Measurements from ENCODE around the gene SGCA.

The SGCA gene

DNA sequence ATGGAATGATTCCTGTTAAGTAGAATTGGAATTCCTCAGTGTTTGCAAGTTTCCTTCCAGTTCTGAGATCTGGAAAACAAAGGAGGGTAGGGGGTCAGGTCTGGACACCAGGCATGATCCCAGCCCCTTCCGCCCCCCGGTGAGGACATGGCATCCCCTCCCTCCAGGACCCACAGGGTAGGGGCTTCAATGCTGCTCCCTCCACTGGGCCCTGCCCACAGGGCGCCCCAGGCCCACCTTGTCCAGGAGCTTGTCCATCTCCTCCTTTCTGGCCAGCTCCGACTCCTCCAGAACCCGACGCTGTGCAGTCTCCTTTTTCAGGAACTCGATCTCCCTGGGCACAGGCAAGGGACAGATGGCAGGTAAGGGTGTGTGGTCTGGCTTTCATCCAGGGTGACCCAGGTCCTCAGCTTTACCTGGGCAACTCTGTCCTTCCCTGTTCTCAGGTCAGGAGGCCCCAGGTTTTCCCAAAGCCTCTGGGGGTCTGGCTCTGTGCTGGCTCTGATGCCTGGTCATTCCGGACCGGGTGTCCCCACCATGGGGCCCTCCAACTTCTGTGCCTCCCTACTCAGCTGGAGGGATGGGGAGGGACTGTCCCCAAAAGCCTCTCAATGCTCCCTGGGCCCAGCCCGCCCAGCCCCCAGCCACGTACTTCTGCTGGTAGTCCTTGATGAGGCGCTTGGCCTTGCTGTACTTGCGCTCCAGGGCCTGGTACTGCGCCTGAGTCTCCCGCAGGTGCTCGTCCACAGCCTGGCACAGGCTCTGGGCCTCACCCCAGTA is 30.3 kb upstream of the SGCA start:
- DNase-seq (ENCODE audit: insufficient read length) (no peak), FAIRE-seq (no peak)
- TF ChIP-seq POLR2AphosphoS5 (IDR thresholded peaks at IDR 0.05; ENCODE audit: low read depth, low read length) (no peak), POLR2A (IDR thresholded peaks at IDR 0.05; ENCODE audit: low read depth, low read length) (no peak), TAF1 (IDR thresholded peaks at IDR 0.05; ENCODE audit: borderline replicate concordance, low read depth, low read length) (no peak)

GRCh38 chr17:50136096-50136687 is 29.6 kb upstream of the SGCA start:
- no peak for FAIRE-seq

DNA sequence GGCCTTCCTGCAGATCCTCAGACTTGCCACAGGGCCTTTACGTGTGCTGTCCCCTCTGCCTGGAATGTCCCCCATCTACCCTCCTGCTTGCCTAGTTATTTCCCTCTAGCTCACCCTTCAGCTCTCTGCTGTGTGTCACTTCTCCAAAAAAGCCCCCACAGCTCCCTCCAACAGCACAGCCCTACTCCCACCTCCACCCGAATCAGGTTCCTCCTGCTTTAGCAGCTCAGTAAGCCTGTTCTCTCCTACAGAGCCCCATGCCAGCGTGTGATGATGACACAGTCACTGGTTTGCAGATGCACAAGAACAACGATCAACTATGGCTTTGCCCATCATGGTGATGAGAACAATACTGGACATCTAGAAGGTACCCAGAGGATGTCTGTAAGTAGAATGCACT is 28.8 kb upstream of the SGCA start:
- FAIRE-seq (no peak), DNase-seq (ENCODE audit: insufficient read length) (no peak)
- TF ChIP-seq POLR2AphosphoS5 (IDR thresholded peaks at IDR 0.05; ENCODE audit: low read depth, low read length) (no peak), TAF1 (IDR thresholded peaks at IDR 0.05; ENCODE audit: borderline replicate concordance, low read depth, low read length) (no peak), POLR2A (IDR thresholded peaks at IDR 0.05; ENCODE audit: low read depth, low read length) (no peak)

More at GRCh38 chr17:50136096-50136687, 29.6 kb upstream of the SGCA start:
- TF ChIP-seq POLR2A (IDR thresholded peaks at IDR 0.05; ENCODE audit: low read depth, low read length) (no peak), TAF1 (IDR thresholded peaks at IDR 0.05; ENCODE audit: borderline replicate concordance, low read depth, low read length) (no peak), POLR2AphosphoS5 (IDR thresholded peaks at IDR 0.05; ENCODE audit: low read depth, low read length) (no peak)
- no peak for DNase-seq (ENCODE audit: insufficient read length)

- TF ChIP-seq TAF1 (IDR thresholded peaks at IDR 0.05; ENCODE audit: borderline replicate concordance, low read depth, low read length) = no peak
- TF ChIP-seq POLR2A (IDR thresholded peaks at IDR 0.05; ENCODE audit: low read depth, low read length) = no peak
- TF ChIP-seq POLR2AphosphoS5 (IDR thresholded peaks at IDR 0.05; ENCODE audit: low read depth, low read length) = no peak
- DNase-seq (ENCODE audit: insufficient read length) (no peak), FAIRE-seq (peak; percentile 75)
Observed at GRCh38 chr17:50139185-50139783, 26.5 kb upstream of the SGCA start.

DNA sequence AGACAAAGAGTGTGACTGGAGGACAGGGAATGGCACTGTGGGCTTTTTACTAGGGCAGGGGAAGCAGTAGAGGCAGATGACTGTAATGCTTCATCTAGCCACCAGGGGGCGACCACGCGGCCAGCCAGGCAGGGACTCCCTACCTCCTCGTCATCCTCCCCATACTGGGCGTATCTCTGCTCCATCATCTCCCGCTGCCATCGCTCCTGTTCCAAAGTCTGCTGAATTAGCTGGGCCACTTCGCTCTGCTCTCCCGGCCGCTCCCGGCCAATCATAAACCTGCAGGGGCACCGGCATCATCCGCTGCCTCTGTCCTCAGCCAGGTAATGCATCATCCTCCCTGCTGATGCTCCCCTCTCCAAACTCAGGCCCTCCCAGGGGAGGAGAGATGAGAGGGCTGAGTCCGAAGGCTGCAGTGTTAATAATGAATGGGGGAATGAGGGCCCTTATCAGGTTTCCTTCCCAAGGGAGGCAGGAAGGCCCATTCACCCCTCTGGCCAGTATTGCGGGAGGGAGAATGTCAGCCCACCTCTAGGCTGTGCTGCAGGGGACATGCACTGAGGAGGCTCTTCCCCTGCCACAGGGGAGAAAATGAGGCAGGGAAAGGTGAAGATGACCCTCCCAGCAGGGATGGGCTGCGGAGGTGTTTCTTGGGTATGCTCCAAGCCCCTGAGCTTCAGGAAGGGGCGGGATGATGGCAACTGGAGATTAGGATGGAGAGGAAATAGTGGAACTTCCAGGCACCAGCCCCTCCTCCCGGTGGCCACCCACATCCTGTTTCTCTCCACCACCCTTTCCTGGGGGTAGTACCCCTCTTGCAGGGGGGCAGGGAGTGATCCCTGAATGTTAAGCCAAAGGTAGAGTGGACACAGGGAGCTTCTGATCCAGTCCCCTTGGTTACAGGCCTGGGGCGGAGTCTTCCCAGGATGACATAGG is 25.6 kb upstream of the SGCA start:
- FAIRE-seq = peak; percentile 92
- DNase-seq (ENCODE audit: insufficient read length) = peak; percentile 90
- no peak for TF ChIP-seq POLR2A (IDR thresholded peaks at IDR 0.05; ENCODE audit: low read depth, low read length)
- TF ChIP-seq POLR2AphosphoS5 (IDR thresholded peaks at IDR 0.05; ENCODE audit: low read depth, low read length) = no peak
- no peak for TF ChIP-seq TAF1 (IDR thresholded peaks at IDR 0.05; ENCODE audit: borderline replicate concordance, low read depth, low read length)

DNA sequence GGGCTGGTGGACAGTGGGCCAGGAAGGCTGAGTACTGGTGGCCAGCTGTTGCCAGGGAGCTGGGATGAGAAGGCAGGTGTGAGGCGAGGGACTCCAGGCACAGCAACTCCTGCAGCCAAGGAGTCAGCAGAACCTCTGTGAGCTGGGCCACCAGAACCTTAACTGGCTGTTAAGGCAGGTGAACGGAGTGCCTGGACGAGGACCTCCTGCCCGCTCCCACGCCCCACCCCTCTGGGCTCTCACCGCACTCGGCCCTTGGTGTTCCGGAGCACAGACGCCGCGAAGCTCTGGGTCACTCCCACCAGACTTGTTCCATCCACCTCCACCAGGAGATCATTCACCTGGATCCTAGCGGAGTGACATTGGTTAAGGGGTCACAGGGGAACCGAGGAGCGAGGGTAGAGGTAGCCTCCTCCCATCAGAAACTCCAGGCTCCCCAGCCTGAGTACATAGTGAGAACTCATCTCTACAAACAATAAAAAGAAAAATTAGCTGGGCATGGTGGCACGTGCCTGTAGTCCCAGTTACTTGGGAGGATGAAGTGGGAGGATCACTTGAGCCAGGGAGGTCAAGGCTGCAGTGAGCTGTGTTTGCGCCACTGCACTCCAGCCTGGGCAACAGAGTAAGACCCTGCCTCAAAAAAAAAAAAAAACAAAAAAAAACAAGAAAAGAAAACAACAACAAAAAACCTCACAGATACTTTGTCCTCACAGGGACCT is 24.6 kb upstream of the SGCA start:
- DNase-seq (ENCODE audit: insufficient read length) = no peak
- no peak for TF ChIP-seq POLR2A (IDR thresholded peaks at IDR 0.05; ENCODE audit: low read depth, low read length)
- TF ChIP-seq POLR2AphosphoS5 (IDR thresholded peaks at IDR 0.05; ENCODE audit: low read depth, low read length) = no peak
- no peak for TF ChIP-seq TAF1 (IDR thresholded peaks at IDR 0.05; ENCODE audit: borderline replicate concordance, low read depth, low read length)
- FAIRE-seq = no peak

GRCh38 chr17:50141745-50142110 is 24.1 kb upstream of the SGCA start:
- DNase-seq (ENCODE audit: insufficient read length) (no peak), FAIRE-seq (peak; percentile 64)
- TF ChIP-seq TAF1 (IDR thresholded peaks at IDR 0.05; ENCODE audit: borderline replicate concordance, low read depth, low read length) (no peak), POLR2A (IDR thresholded peaks at IDR 0.05; ENCODE audit: low read depth, low read length) (no peak), POLR2AphosphoS5 (IDR thresholded peaks at IDR 0.05; ENCODE audit: low read depth, low read length) (no peak)

GRCh38 chr17:50143461-50144176 is 22.2 kb upstream of the SGCA start:
- TF ChIP-seq POLR2A (IDR thresholded peaks at IDR 0.05; ENCODE audit: low read depth, low read length) (no peak), POLR2AphosphoS5 (IDR thresholded peaks at IDR 0.05; ENCODE audit: low read depth, low read length) (no peak), TAF1 (IDR thresholded peaks at IDR 0.05; ENCODE audit: borderline replicate concordance, low read depth, low read length) (no peak)
- FAIRE-seq (no peak), DNase-seq (ENCODE audit: insufficient read length) (no peak)

GRCh38 chr17:50144355-50144754 is 21.4 kb upstream of the SGCA start:
- DNase-seq (ENCODE audit: insufficient read length) = no peak
- FAIRE-seq = no peak
- TF ChIP-seq POLR2A (IDR thresholded peaks at IDR 0.05; ENCODE audit: low read depth, low read length) (no peak), TAF1 (IDR thresholded peaks at IDR 0.05; ENCODE audit: borderline replicate concordance, low read depth, low read length) (no peak), POLR2AphosphoS5 (IDR thresholded peaks at IDR 0.05; ENCODE audit: low read depth, low read length) (no peak)
